Measurements from ENCODE around the gene FAM180B. TPM values are rescaled to one million over a fixed set of nuclear protein-coding genes. Genes with fewer than 3 reads are reported as not detected.
A peak's percentile ranks its signal among the peaks of the same experiment; 100 is the strongest.

FAM180B gene
- total and polyA plus RNA-seq, 10 of the 15 experiments (the other 5 are each of a cell fraction or from before 2014, with no cell fraction given), result 0.04 to 0.34 TPM; not detected in 8

GRCh38 chr11:47617417-47617809 is 30.9 kb downstream of the FAM180B start:
- H3K27me3 ChIP-seq (replicated peaks in 1 of 2; ENCODE audit: control insufficient read depth in 2 of 2, insufficient read depth in 2 of 2, low read length in 1 of 2), result no peaks in the 10 kb centered on the region

GRCh38 chr11:47620836-47621378 is 34.4 kb downstream of the FAM180B start:
- no peak overlapping the region for H2AFZ ChIP-seq (ENCODE audit: control insufficient read depth, low read depth, low read length)
- FAIRE-seq (no peak), DNase-seq (ENCODE audit: low read depth, low spot score) (no peak), ATAC-seq (no peak)
- no TSS peak for BruUV-seq (replicated peaks)
- H4K20me1 ChIP-seq (ENCODE audit: control insufficient read depth, insufficient read depth), result no peaks in the 10 kb centered on the region
- peaks cover 12% of the 10 kb centered on the region; the same call in 1 of the 2 replicates for H3K4me1 ChIP-seq (ENCODE audit: control insufficient read depth, insufficient read depth, low read length)
- ChIA-PET SMC1A (ENCODE audit: uncharacterized antibody, unreplicated experiment) (interaction anchor here (0.7 kb wide), 1 partner anchor 8 kb away, joined by 3 read pairs; no protein-coding TSS in a partner anchor), POLR2A (interaction anchor here (0.5 kb wide), 1 partner anchor 42 kb away, joined by 3 read pairs; no protein-coding TSS in a partner anchor), CTCF (interaction anchor here (1.2 kb wide), 1 partner anchor 40 kb away, joined by 3 read pairs; no protein-coding TSS in a partner anchor), RAD21 (ENCODE audit: unreplicated experiment) (no interaction called here)
- no peak for TF ChIP-seq MYC (IDR thresholded peaks at IDR 0.05; ENCODE audit: insufficient read depth, insufficient read length, insufficient replicate concordance, low read length, severe bottlenecking)
- TF ChIP-seq, protein P1, sequence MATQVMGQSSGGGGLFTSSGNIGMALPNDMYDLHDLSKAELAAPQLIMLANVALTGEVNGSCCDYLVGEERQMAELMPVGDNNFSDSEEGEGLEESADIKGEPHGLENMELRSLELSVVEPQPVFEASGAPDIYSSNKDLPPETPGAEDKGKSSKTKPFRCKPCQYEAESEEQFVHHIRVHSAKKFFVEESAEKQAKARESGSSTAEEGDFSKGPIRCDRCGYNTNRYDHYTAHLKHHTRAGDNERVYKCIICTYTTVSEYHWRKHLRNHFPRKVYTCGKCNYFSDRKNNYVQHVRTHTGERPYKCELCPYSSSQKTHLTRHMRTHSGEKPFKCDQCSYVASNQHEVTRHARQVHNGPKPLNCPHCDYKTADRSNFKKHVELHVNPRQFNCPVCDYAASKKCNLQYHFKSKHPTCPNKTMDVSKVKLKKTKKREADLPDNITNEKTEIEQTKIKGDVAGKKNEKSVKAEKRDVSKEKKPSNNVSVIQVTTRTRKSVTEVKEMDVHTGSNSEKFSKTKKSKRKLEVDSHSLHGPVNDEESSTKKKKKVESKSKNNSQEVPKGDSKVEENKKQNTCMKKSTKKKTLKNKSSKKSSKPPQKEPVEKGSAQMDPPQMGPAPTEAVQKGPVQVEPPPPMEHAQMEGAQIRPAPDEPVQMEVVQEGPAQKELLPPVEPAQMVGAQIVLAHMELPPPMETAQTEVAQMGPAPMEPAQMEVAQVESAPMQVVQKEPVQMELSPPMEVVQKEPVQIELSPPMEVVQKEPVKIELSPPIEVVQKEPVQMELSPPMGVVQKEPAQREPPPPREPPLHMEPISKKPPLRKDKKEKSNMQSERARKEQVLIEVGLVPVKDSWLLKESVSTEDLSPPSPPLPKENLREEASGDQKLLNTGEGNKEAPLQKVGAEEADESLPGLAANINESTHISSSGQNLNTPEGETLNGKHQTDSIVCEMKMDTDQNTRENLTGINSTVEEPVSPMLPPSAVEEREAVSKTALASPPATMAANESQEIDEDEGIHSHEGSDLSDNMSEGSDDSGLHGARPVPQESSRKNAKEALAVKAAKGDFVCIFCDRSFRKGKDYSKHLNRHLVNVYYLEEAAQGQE (IDR thresholded peaks at IDR 0.05; ENCODE audit: low read depth, low read length), result no peak
- TF ChIP-seq ZBTB33 (IDR thresholded peaks at IDR 0.05), result no peak
- TF ChIP-seq CREB1 (IDR thresholded peaks at IDR 0.05; ENCODE audit: low read depth), result no peak
- TF ChIP-seq NR2C1 (IDR thresholded peaks at IDR 0.05), result no peak
- TF ChIP-seq NFIC (IDR thresholded peaks at IDR 0.05; ENCODE audit: low read depth, low read length), result no peak
- no peak for TF ChIP-seq SPI1 (IDR thresholded peaks at IDR 0.05; ENCODE audit: borderline replicate concordance, insufficient read depth, low read depth, low read length)
- TF ChIP-seq ZSCAN29 (IDR thresholded peaks at IDR 0.05), result no peak
- no peaks in the 10 kb centered on the region for H3K79me2 ChIP-seq (ENCODE audit: control insufficient read depth, insufficient read depth, low read length)
- intact Hi-C loops (cut with micrococcal nuclease; ENCODE audit: unreplicated experiment) (no loop called here), in situ Hi-C loops (cut with MboI) (no loop called here)
- H3K9me3 ChIP-seq (replicated peaks; ENCODE audit: control insufficient read depth, insufficient read depth, low read length), result no peaks in the 10 kb centered on the region
- no peaks in the 10 kb centered on the region for H3K27me3 ChIP-seq (replicated peaks in 1 of 2; ENCODE audit: control insufficient read depth in 2 of 2, insufficient read depth in 2 of 2, low read length in 1 of 2)
- no peak overlapping the region for H3K27ac ChIP-seq (ENCODE audit: control insufficient read depth, insufficient read depth)
- H3K4me3 ChIP-seq, result no peak overlapping the region
- H3K4me2 ChIP-seq (ENCODE audit: control insufficient read depth, insufficient read depth), result no peak overlapping the region
- H3K9ac ChIP-seq (ENCODE audit: control insufficient read depth, insufficient read depth, low read length), result no peak overlapping the region
- WGBS (ENCODE audit: insufficient coverage, insufficient replicate concordance, low lambda C conversion rate, missing lambda C conversion rate), result 97% methylated on average over 2 of the region's 2 CpGs
- H3K36me3 ChIP-seq (ENCODE audit: control insufficient read depth in 2 of 2, insufficient read depth in 2 of 2, low read length in 1 of 2), result peaks cover 3 to 31% of the 10 kb centered on the region in 2 experiments

More at GRCh38 chr11:47617417-47617809, 30.9 kb downstream of the FAM180B start:
- Histone ChIP-seq H3K4me2 (ENCODE audit: control insufficient read depth, insufficient read depth) (no peak overlapping the region), H2AFZ (ENCODE audit: control insufficient read depth, low read depth, low read length) (no peak overlapping the region), H3K9me3 (replicated peaks; ENCODE audit: control insufficient read depth, insufficient read depth, low read length) (no peaks in the 10 kb centered on the region), H3K4me3 (no peak overlapping the region), H3K4me1 (ENCODE audit: control insufficient read depth, insufficient read depth, low read length) (peaks cover 12% of the 10 kb centered on the region; the same call in 1 of the 2 replicates), H3K36me3 (ENCODE audit: control insufficient read depth in 2 of 2, insufficient read depth in 2 of 2, low read length in 1 of 2) (peaks cover 2 to 22% of the 10 kb centered on the region in 2 experiments; a peak in 3 of 4 replicates), H4K20me1 (ENCODE audit: control insufficient read depth, insufficient read depth) (no peaks in the 10 kb centered on the region), H3K9ac (ENCODE audit: control insufficient read depth, insufficient read depth, low read length) (no peak overlapping the region), H3K79me2 (ENCODE audit: control insufficient read depth, insufficient read depth, low read length) (no peaks in the 10 kb centered on the region), H3K27ac (ENCODE audit: control insufficient read depth, insufficient read depth) (peak overlapping the region; percentile 8; the same call in 1 of the 2 replicates)
- FAIRE-seq (no peak), ATAC-seq (no peak), DNase-seq (ENCODE audit: low read depth, low spot score) (no peak)
- TF ChIP-seq PML (IDR thresholded peaks at IDR 0.05; ENCODE audit: low read length), result peak; percentile 45; the same call in 1 of the 2 replicates
- TF ChIP-seq RUNX3 (IDR thresholded peaks at IDR 0.05; ENCODE audit: low read length), result peak; percentile 73
- no peak for TF ChIP-seq SUZ12 (IDR thresholded peaks at IDR 0.05; ENCODE audit: unreplicated experiment)
- intact Hi-C loops (cut with micrococcal nuclease; ENCODE audit: unreplicated experiment) (no loop called here), in situ Hi-C loops (cut with MboI) (no loop called here)
- 0% methylated on average over 3 of the region's 3 CpGs for WGBS (ENCODE audit: insufficient coverage, insufficient replicate concordance, low lambda C conversion rate, missing lambda C conversion rate)
- ChIA-PET POLR2A (no interaction called here), CTCF (interaction anchor here (0.6 to 2.6 kb wide), 14 partner anchors 10 to 466 kb away, joined by 3 to 13 read pairs (median 3); partner anchors contain the start of gene KBTBD4), SMC1A (ENCODE audit: uncharacterized antibody, unreplicated experiment) (interaction anchor here (1.0 to 1.7 kb wide), 5 partner anchors 38 to 243 kb away, joined by 3 to 6 read pairs (median 3); partner anchors contain the start of genes KBTBD4 and NDUFS3), RAD21 (ENCODE audit: unreplicated experiment) (interaction anchor here (0.7 to 1.8 kb wide), 4 partner anchors 10 to 163 kb away, joined by 3 to 5 read pairs (median 4); partner anchors contain the start of genes KBTBD4 and NDUFS3)
- no TSS peak for BruUV-seq (replicated peaks)

Data from GM12878 (cell line).